Peyer's patch (tissue), 4 donors: ENCODE data around the gene CBLN2.

Source experiments
- CTCF ChIP-seq, 6 experiments: fragments of 450-650 bp in 4 of 6; fragments of 200-600 bp in 2 of 6; sonication (generic) in 1 of 6; IDR thresholded peaks; one replicate each; pipeline ENCODE4 v1.5.1; 2017 to 2019; ENCODE audit warnings: antibody characterized with exemption in 6 of 6, mild to moderate bottlenecking in 3 of 6, moderate library complexity in 1 of 6
- POLR2A ChIP-seq, 2 donors: fragments of 450-650 bp; IDR thresholded peaks; one replicate each; pipeline ENCODE4 v1.5.1; 2017; ENCODE audit warnings: antibody characterized with exemption in 2 of 2, mild to moderate bottlenecking in 2 of 2, moderate library complexity in 2 of 2

GRCh38 chr18:72530622-72531021 lies 13.5 kb downstream of the CBLN2 start:
- TF ChIP-seq POLR2A (IDR thresholded peaks at IDR 0.05), result no peak
- no peak for TF ChIP-seq CTCF (IDR thresholded peaks at IDR 0.05)
